CD4-positive, alpha-beta T cell treated with Interleukin-6 at 100 ng/mL for 8 hours (primary cell): ENCODE measurements around the gene LRRN4CL.
"Not testable (repeated sequence)": the region's sequence is repeated elsewhere in the genome, so short reads cannot be mapped to it uniquely, and the experiment has no call there.

Source experiments
- DNase-seq: peaks from one replicate; pipeline ENCODE4 v3.0.0-alpha.2; 2020; ENCODE audit warnings: mixed read lengths, low spot score

The LRRN4CL gene

GRCh38 chr11:62709247-62710000 lies 20.1 kb upstream of the LRRN4CL start:
- DNase-seq = peak; percentile 98

- DNase-seq = peak; percentile 46
These were observed 19.5 kb upstream of the LRRN4CL start for GRCh38 chr11:62708793-62709192.

GRCh38 chr11:62708392-62708791 lies 19.1 kb upstream of the LRRN4CL start:
- no peak for DNase-seq

GRCh38 chr11:62707277-62707861 lies 18.0 kb upstream of the LRRN4CL start, which contains the start of the genes BSCL2 and GNG3:
Gene BSCL2, minus strand, starts transcription at chr11:62707424. Its CDS starts 229 bp downstream, at chr11:62707195.
Gene GNG3, plus strand, starts transcription at chr11:62707676. Its CDS starts 620 bp downstream, at chr11:62708296.
- DNase-seq = no peak

GRCh38 chr11:62706850-62707247 lies 17.5 kb upstream of the LRRN4CL start:
- no peak for DNase-seq

- peak; percentile 93 for DNase-seq
These were observed 16.8 kb upstream of the LRRN4CL start for GRCh38 chr11:62705880-62706849.

GRCh38 chr11:62705413-62705812 lies 16.1 kb upstream of the LRRN4CL start:
- no peak for DNase-seq

GRCh38 chr11:62703921-62704320 lies 14.6 kb upstream of the LRRN4CL start:
- not testable (repeated sequence) for DNase-seq

GRCh38 chr11:62702246-62702645 lies 12.9 kb upstream of the LRRN4CL start:
- DNase-seq = no peak

- DNase-seq = peak; percentile 81
These were observed 5.3 kb upstream of the LRRN4CL start for GRCh38 chr11:62694455-62695167.

GRCh38 chr11:62693624-62694023 lies 4.3 kb upstream of the LRRN4CL start:
- DNase-seq = not testable (repeated sequence)

GRCh38 chr11:62688491-62688890 lies 839 bp downstream of the LRRN4CL start:
- no peak for DNase-seq

GRCh38 chr11:62687508-62688396 lies 1.6 kb downstream of the LRRN4CL start:
- DNase-seq = no peak

GRCh38 chr11:62682518-62682917 lies 6.8 kb downstream of the LRRN4CL start:
- no peak for DNase-seq

- peak; percentile 44 for DNase-seq
These were observed 8.5 kb downstream of the LRRN4CL start for GRCh38 chr11:62680825-62681240.

- peak; percentile 82 for DNase-seq
These were observed 10.3 kb downstream of the LRRN4CL start, which contains the start of gene UBXN1 for GRCh38 chr11:62678770-62679696. Gene UBXN1, minus strand, starts transcription at chr11:62679073. Its CDS starts 150 bp downstream, at chr11:62678923.

- DNase-seq = no peak
These were observed 10.9 kb downstream of the LRRN4CL start for GRCh38 chr11:62678433-62678769.

GRCh38 chr11:62677714-62678113 lies 11.6 kb downstream of the LRRN4CL start:
- no peak for DNase-seq

GRCh38 chr11:62677156-62677555 lies 12.2 kb downstream of the LRRN4CL start:
- DNase-seq = no peak
